ENCODE measurements around the gene XRN2. TPM values are rescaled to one million over a fixed set of nuclear protein-coding genes. Genes with fewer than 3 reads are reported as not detected.

The XRN2 gene
- total RNA-seq, 2 experiments from 2014 or later = 48.5 to 48.9 TPM

DNA sequence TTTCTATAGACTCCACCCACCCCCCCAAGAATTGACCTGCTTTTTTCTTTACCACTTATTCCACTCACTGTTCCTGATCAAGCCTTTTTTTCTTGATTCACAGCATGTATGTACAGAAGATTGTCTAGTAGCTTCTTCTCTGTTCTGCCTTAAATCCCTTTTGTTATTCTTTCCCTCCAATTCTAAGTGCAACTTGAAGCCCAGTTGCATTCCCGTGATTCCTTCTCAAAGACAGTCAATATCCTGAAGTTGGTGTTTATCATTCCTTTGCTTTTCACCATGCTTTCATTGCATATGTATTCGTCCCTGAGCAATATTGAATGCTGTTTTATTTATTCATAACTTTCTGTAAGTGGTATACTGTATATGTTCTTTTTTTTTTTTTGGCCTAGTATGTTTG lies 21.0 kb downstream of the XRN2 start:
- H3K9me3 ChIP-seq (ENCODE audit: control insufficient read depth in 1 of 2, insufficient read depth in 1 of 2, low read length in 2 of 2) = peaks cover 12 to 15% of the 10 kb centered on the region in 2 experiments
- no peak for TF ChIP-seq CTCF (IDR thresholded peaks at IDR 0.05)
- peak overlapping the region; percentile 36 for H3K4me3 Mint-ChIP-seq
- peaks cover 17% of the 10 kb centered on the region for H3K4me1 ChIP-seq (ENCODE audit: insufficient read depth, low read length)
- peak overlapping the region; percentile 23 for H3K27ac Mint-ChIP-seq
- H3K27me3 ChIP-seq (ENCODE audit: control insufficient read depth in 1 of 2, insufficient read depth in 2 of 2, low read length in 2 of 2) = no peaks in the 10 kb centered on the region
- peaks cover 72% of the 10 kb centered on the region for H3K4me1 Mint-ChIP-seq (ENCODE audit: low read depth)
- H3K9me3 Mint-ChIP-seq = peaks cover 4% of the 10 kb centered on the region
- CTCF ChIA-PET = interaction anchor here (0.7 to 1.0 kb wide), 2 partner anchors 9 to 514 kb away, joined by 3 read pairs; no protein-coding TSS in a partner anchor
- H3K36me3 ChIP-seq (ENCODE audit: insufficient read depth, low read length) = peaks cover 14% of the 10 kb centered on the region
- ATAC-seq (ENCODE audit: poor library complexity) = no peak
- no peaks in the 10 kb centered on the region for H3K27me3 Mint-ChIP-seq
- no peak overlapping the region for H3K4me3 ChIP-seq (ENCODE audit: low read length)
- POLR2A ChIA-PET = interaction anchor here (2.9 kb wide), 1 partner anchor 20 kb away, joined by 12 read pairs; the partner anchor contains the start of gene XRN2
- peaks cover 58% of the 10 kb centered on the region for H3K36me3 Mint-ChIP-seq (ENCODE audit: low read depth)
- DNase-seq = no peak
- intact Hi-C loops (cut with DNase I, micrococcal nuclease) = no loop called here
- H3K27ac ChIP-seq (ENCODE audit: low read depth in 1 of 2, low read length in 2 of 2) = no peak overlapping the region

DNA sequence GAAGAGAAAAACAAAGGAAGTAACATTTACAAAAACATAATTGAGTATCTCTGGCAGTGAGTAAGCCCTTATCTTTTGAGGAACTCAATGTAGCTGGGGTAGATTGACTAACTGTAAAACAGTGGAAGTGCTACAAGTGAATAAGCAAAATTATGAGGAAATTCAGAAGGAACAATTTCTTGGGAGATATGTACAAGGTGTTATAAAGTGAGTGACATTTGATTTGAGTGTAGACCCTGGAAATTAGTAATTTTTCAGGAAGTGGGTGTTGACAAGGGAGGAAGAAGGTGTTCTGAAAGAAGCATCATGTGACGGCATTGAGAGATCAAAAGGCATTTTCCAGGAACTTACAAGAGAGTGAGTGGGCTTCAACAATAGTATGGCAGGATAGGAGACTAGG lies 22.2 kb downstream of the XRN2 start:
- Histone ChIP-seq H3K4me3 (ENCODE audit: low read length) (no peak overlapping the region), H3K9me3 (ENCODE audit: control insufficient read depth in 1 of 2, insufficient read depth in 1 of 2, low read length in 2 of 2) (peaks cover 12 to 13% of the 10 kb centered on the region in 2 experiments), H3K27me3 (ENCODE audit: control insufficient read depth in 1 of 2, insufficient read depth in 2 of 2, low read length in 2 of 2) (no peaks in the 10 kb centered on the region), H3K27ac (ENCODE audit: low read depth in 1 of 2, low read length in 2 of 2) (no peak overlapping the region), H3K4me1 (ENCODE audit: insufficient read depth, low read length) (peaks cover 17% of the 10 kb centered on the region), H3K36me3 (ENCODE audit: insufficient read depth, low read length) (peaks cover 18% of the 10 kb centered on the region)
- Mint-ChIP-seq H3K27ac (peak overlapping the region; percentile 23), H3K4me1 (ENCODE audit: low read depth) (peaks cover 72% of the 10 kb centered on the region), H3K4me3 (peak overlapping the region; percentile 28), H3K36me3 (ENCODE audit: low read depth) (peaks cover 64% of the 10 kb centered on the region), H3K27me3 (no peaks in the 10 kb centered on the region), H3K9me3 (peaks cover 4% of the 10 kb centered on the region)
- CTCF ChIA-PET = interaction anchor here (0.9 kb wide), 1 partner anchor 22 kb away, joined by 3 read pairs; the partner anchor contains the start of gene XRN2
- intact Hi-C loops (cut with DNase I, micrococcal nuclease) = loop anchor here in 1 of 2 experiments (5.0 kb wide), 1 partner anchor 37 kb away; no protein-coding TSS in a partner anchor
- no peak for TF ChIP-seq CTCF (IDR thresholded peaks at IDR 0.05)
- POLR2A ChIA-PET = interaction anchor here (2.9 kb wide), 1 partner anchor 22 kb away, joined by 12 read pairs; the partner anchor contains the start of gene XRN2
- DNase-seq = peak in 1 of 14 experiments; percentile 12
- no peak for ATAC-seq (ENCODE audit: poor library complexity)

- no peaks in the 10 kb centered on the region for H3K27me3 ChIP-seq (ENCODE audit: control insufficient read depth in 1 of 2, insufficient read depth in 2 of 2, low read length in 2 of 2)
- ATAC-seq (ENCODE audit: poor library complexity) = no peak
- no peak overlapping the region for H3K4me3 ChIP-seq (ENCODE audit: low read length)
- Mint-ChIP-seq H3K4me1 (ENCODE audit: low read depth) (peaks cover 66% of the 10 kb centered on the region), H3K4me3 (no peak overlapping the region), H3K9me3 (peaks cover 4% of the 10 kb centered on the region), H3K27ac (peak overlapping the region; percentile 1), H3K36me3 (ENCODE audit: low read depth) (peaks cover 68% of the 10 kb centered on the region), H3K27me3 (no peaks in the 10 kb centered on the region)
- peaks cover 4 to 7% of the 10 kb centered on the region in 2 experiments for H3K9me3 ChIP-seq (ENCODE audit: control insufficient read depth in 1 of 2, insufficient read depth in 1 of 2, low read length in 2 of 2)
- H3K27ac ChIP-seq (ENCODE audit: low read depth in 1 of 2, low read length in 2 of 2) = no peak overlapping the region
- CTCF ChIA-PET = no interaction called here
- intact Hi-C loops (cut with DNase I, micrococcal nuclease) = loop anchor here in 1 of 2 experiments (5.0 kb wide), 1 partner anchor 36 kb away; no protein-coding TSS in a partner anchor
- TF ChIP-seq CTCF (IDR thresholded peaks at IDR 0.05) = no peak
- peaks cover 31% of the 10 kb centered on the region for H3K36me3 ChIP-seq (ENCODE audit: insufficient read depth, low read length)
- no peak for DNase-seq
- POLR2A ChIA-PET = interaction anchor here (0.8 kb wide), 2 partner anchors 21 to 23 kb away, joined by 3 to 4 read pairs; no protein-coding TSS in a partner anchor
- peaks cover 17% of the 10 kb centered on the region for H3K4me1 ChIP-seq (ENCODE audit: insufficient read depth, low read length)
These were observed 23.6 kb downstream of the XRN2 start for GRCh38 chr20:21326700-21327099.

All from CD4-positive, alpha-beta T cell (primary cell).